H1 (cell line): ENCODE results near the gene LRRC42. TPM values are rescaled to one million over a fixed set of nuclear protein-coding genes. Genes with fewer than 3 reads are reported as not detected.

Experiments used
- CTCF ChIA-PET: fragments of 300-600 bp; sonication (Branson Sonifier 250); formaldehyde crosslinking; loops from one replicate; lab custom pipeline; 2021; ENCODE audit not compliant: partially characterized antibody; lab: Charles Lee
- POLR2A ChIA-PET: fragments of 300-600 bp; sonication (Branson Sonifier 250); formaldehyde crosslinking; loops from one replicate; lab custom pipeline; 2021; ENCODE audit warnings: inconsistent platforms; ENCODE audit not compliant: partially characterized antibody; lab: Charles Lee
- DNase-seq, 2 experiments: peaks; one replicate each; pipeline versions ENCODE4 v3.0.0 to v3.0.0-alpha.2; 2010 to 2022; ENCODE audit warnings: low spot score in 2 of 2, low read depth in 1 of 2, mixed read lengths in 1 of 2
- FAIRE-seq: peaks from 2 replicates; lab custom pipeline; 2011; peaks lifted over from hg19 to GRCh38; lab: Jason Lieb, UNC
- H2AFZ ChIP-seq: 2 replicates; pipeline ENCODE4 v1.8.1; 2012; ENCODE audit warnings: low read length, inconsistent platforms
- H2AK5ac ChIP-seq: 2 replicates; pipeline ENCODE4 v1.6.1; 2013; ENCODE audit warnings: low read depth, low read length
- H2BK120ac ChIP-seq: replicated peaks from 2 replicates; pipeline ENCODE3; 2013; ENCODE audit warnings: low read depth, low read length, inconsistent platforms
- H2BK12ac ChIP-seq: 2 replicates; pipeline ENCODE4 v1.6.1; 2013; ENCODE audit warnings: low read depth, low read length
- H2BK15ac ChIP-seq: 2 replicates; pipeline ENCODE4 v1.6.1; 2013; ENCODE audit warnings: low read length
- H2BK20ac ChIP-seq: 2 replicates; pipeline ENCODE4 v1.6.1; 2013; ENCODE audit warnings: low read length
- H2BK5ac ChIP-seq: 2 replicates; pipeline ENCODE4 v1.6.1; 2013; ENCODE audit warnings: low read depth, low read length
- H3K14ac ChIP-seq: 2 replicates; pipeline ENCODE4 v1.6.1; 2013; ENCODE audit warnings: inconsistent platforms; ENCODE audit not compliant: insufficient read length
- H3K18ac ChIP-seq: 2 replicates; pipeline ENCODE4 v1.6.1; 2013; ENCODE audit warnings: low read length; ENCODE audit errors: extremely low read depth
- H3K23ac ChIP-seq: 2 replicates; pipeline ENCODE4 v1.6.1; 2013; ENCODE audit warnings: inconsistent platforms; ENCODE audit not compliant: insufficient read length
- H3K23me2 ChIP-seq: 2 replicates; pipeline ENCODE4 v1.6.1; 2013; ENCODE audit warnings: low read depth, low read length
- H3K27ac ChIP-seq: 2 replicates; pipeline ENCODE4 v1.6.1; 2011; ENCODE audit warnings: low read depth, low read length, inconsistent platforms
- H3K27me3 ChIP-seq, 4 experiments: replicated peaks in 1 of 4; 1 replicate in 1 of 4; 2 replicates in 3 of 4; pipeline versions ENCODE4 v1.6.1 to v1.8.1; 2011 to 2013; ENCODE audit warnings: low read length in 3 of 4, mild to moderate bottlenecking in 3 of 4, inconsistent platforms in 2 of 4, mixed read lengths in 2 of 4, moderate library complexity in 1 of 4; ENCODE audit not compliant: control insufficient read depth in 3 of 4, insufficient read depth in 3 of 4; ENCODE audit errors: extremely low read depth in 1 of 4
- H3K36me3 ChIP-seq, 4 experiments: 2 replicates each; pipeline versions ENCODE4 v1.6.1 to v1.8.1; 2011 to 2013; ENCODE audit warnings: mild to moderate bottlenecking in 4 of 4, low read length in 3 of 4, moderate library complexity in 2 of 4, control low read depth in 1 of 4, inconsistent platforms in 1 of 4; ENCODE audit not compliant: insufficient read depth in 4 of 4, control insufficient read depth in 2 of 4
- H3K4ac ChIP-seq: replicated peaks from 2 replicates; pipeline ENCODE3; 2013; ENCODE audit warnings: low read length, low read depth, mixed read lengths, inconsistent platforms; ENCODE audit not compliant: insufficient read length
- H3K4me1 ChIP-seq, 4 experiments: replicated peaks in 1 of 4; 1 replicate in 1 of 4; 2 replicates in 3 of 4; pipeline versions ENCODE4 v1.6.1 to v1.8.1; 2011 to 2013; ENCODE audit warnings: low read length in 3 of 4, inconsistent platforms in 2 of 4, mixed read lengths in 1 of 4; ENCODE audit not compliant: insufficient read depth in 4 of 4, control insufficient read depth in 3 of 4
- H3K4me2 ChIP-seq, 2 experiments: 2 replicates each; pipeline versions ENCODE4 v1.6.1 to v1.8.1; 2011 to 2013; ENCODE audit warnings: low read depth in 2 of 2, low read length in 2 of 2, control low read depth in 1 of 2, inconsistent platforms in 1 of 2, mild to moderate bottlenecking in 1 of 2; ENCODE audit not compliant: insufficient read depth in 1 of 2
- H3K4me3 ChIP-seq, 4 experiments: fragments of 200-600, 300-600 bp in 1 of 4; sonication (generic), shearing (Covaris generic), sonication (Bioruptor Twin) in 1 of 4; 2 replicates each; pipeline versions ENCODE4 v1.5.1 to v1.8.1; 2011 to 2016; ENCODE audit warnings: low read length in 4 of 4, low read depth in 3 of 4, control low read depth in 2 of 4, inconsistent platforms in 2 of 4, mild to moderate bottlenecking in 2 of 4, mixed read lengths in 1 of 4, moderate library complexity in 1 of 4; ENCODE audit not compliant: insufficient read depth in 2 of 4; ENCODE audit errors: extremely low read depth in 1 of 4
- H3K56ac ChIP-seq: replicated peaks from 2 replicates; pipeline ENCODE3; 2013; ENCODE audit warnings: low read depth, mild to moderate bottlenecking, mixed read lengths, low read length, inconsistent platforms; ENCODE audit not compliant: insufficient read length
- H3K79me1 ChIP-seq: 2 replicates; pipeline ENCODE4 v1.6.1; 2013; ENCODE audit warnings: low read depth, low read length, control low read depth
- H3K79me2 ChIP-seq, 2 experiments: 2 replicates each; pipeline versions ENCODE4 v1.6.1 to v1.8.1; 2012 to 2013; ENCODE audit warnings: low read length in 2 of 2, mild to moderate bottlenecking in 2 of 2, inconsistent platforms in 1 of 2; ENCODE audit not compliant: insufficient read depth in 2 of 2, control insufficient read depth in 1 of 2
- H3K9ac ChIP-seq, 4 experiments: replicated peaks in 1 of 4; 1 replicate in 1 of 4; 2 replicates in 3 of 4; pipeline versions ENCODE4 v1.6.1 to v1.8.1; 2011 to 2013; ENCODE audit warnings: low read depth in 3 of 4, low read length in 3 of 4, control low read depth in 2 of 4, mild to moderate bottlenecking in 2 of 4, moderate library complexity in 2 of 4, inconsistent platforms in 1 of 4; ENCODE audit errors: extremely low read depth in 1 of 4
- H3K9me3 ChIP-seq, 2 experiments: 2 replicates each; pipeline versions ENCODE4 v1.6.1 to v1.8.1; 2012 to 2013; ENCODE audit warnings: mild to moderate bottlenecking in 2 of 2, moderate library complexity in 2 of 2, control low read depth in 1 of 2, inconsistent platforms in 1 of 2, low read depth in 1 of 2, low read length in 1 of 2, mixed read lengths in 1 of 2; ENCODE audit not compliant: insufficient read depth in 2 of 2
- H4K20me1 ChIP-seq, 2 experiments: replicated peaks in 1 of 2; 2 replicates each; pipeline versions ENCODE3 to v1.8.1; 2011 to 2013; ENCODE audit warnings: inconsistent platforms in 2 of 2, low read length in 2 of 2, mild to moderate bottlenecking in 1 of 2; ENCODE audit not compliant: insufficient read depth in 2 of 2, control insufficient read depth in 1 of 2
- H4K5ac ChIP-seq: 2 replicates; pipeline ENCODE4 v1.6.1; 2013; ENCODE audit warnings: low read length, low read depth, mixed read lengths, inconsistent platforms; ENCODE audit not compliant: insufficient read length
- H4K8ac ChIP-seq: 2 replicates; pipeline ENCODE4 v1.8.0; 2013; ENCODE audit warnings: mild to moderate bottlenecking, moderate library complexity, low read length, inconsistent platforms; ENCODE audit not compliant: insufficient read depth; ENCODE audit errors: extremely low read depth
- H4K91ac ChIP-seq: replicated peaks from 2 replicates; pipeline ENCODE3; 2013; ENCODE audit warnings: low read length, mixed read lengths, inconsistent platforms; ENCODE audit not compliant: insufficient read length
- BCL11A ChIP-seq, 2 experiments: IDR thresholded peaks; one replicate each; pipeline ENCODE4 v1.6.1; 2011; ENCODE audit warnings: low read depth in 2 of 2, low read length in 2 of 2, mild to moderate bottlenecking in 2 of 2
- GTF2F1 ChIP-seq: IDR thresholded peaks from 2 replicates; pipeline ENCODE4 v1.6.1; 2012; ENCODE audit warnings: low read depth, low read length, improper control_type of control experiment, borderline replicate concordance
- NANOG ChIP-seq: IDR thresholded peaks from 2 replicates; pipeline ENCODE4 v1.6.1; 2011; ENCODE audit warnings: low read length, low read depth, mild to moderate bottlenecking, inconsistent platforms; ENCODE audit not compliant: insufficient read depth, poor library complexity, severe bottlenecking
- SIN3A ChIP-seq, 2 experiments: IDR thresholded peaks in 1 of 2; conservative IDR thresholded peaks in 1 of 2; 2 replicates each; pipeline ENCODE4 v1.6.1; 2011 to 2012; ENCODE audit warnings: low read length in 2 of 2, improper control_type of control experiment in 1 of 2, low read depth in 1 of 2, mild to moderate bottlenecking in 1 of 2
- SRF ChIP-seq: IDR thresholded peaks from 2 replicates; pipeline ENCODE4 v1.6.1; 2011; ENCODE audit warnings: mild to moderate bottlenecking, low read depth, low read length, moderate library complexity
- SUZ12 ChIP-seq: fragments of 200-600 bp; sonication (generic); IDR thresholded peaks from 2 replicates; pipeline ENCODE4 v1.6.1; 2012; ENCODE audit warnings: mild to moderate bottlenecking, inconsistent platforms, low read length, moderate library complexity, mixed read lengths
- TAF7 ChIP-seq: optimal IDR thresholded peaks from 2 replicates; pipeline ENCODE3; 2011; ENCODE audit warnings: low read depth, mild to moderate bottlenecking, inconsistent platforms, low read length, moderate library complexity, borderline replicate concordance
- TBP ChIP-seq: IDR thresholded peaks from 2 replicates; pipeline ENCODE4 v1.6.1; 2011; ENCODE audit warnings: low read depth, low read length, improper control_type of control experiment
- WGBS, 2 experiments: shearing (Covaris generic) in 1 of 2; methylation state at CpG; one replicate each; pipeline versions ENCODE4 v1.1.6 to v1.1.7; 2013 to 2015; ENCODE audit warnings: low lambda C conversion rate in 2 of 2, mixed read lengths in 2 of 2, inconsistent platforms in 1 of 2, low coverage in 1 of 2, missing lambda C conversion rate in 1 of 2; ENCODE audit not compliant: insufficient replicate concordance in 2 of 2, insufficient coverage in 1 of 2, insufficient read length in 1 of 2; ENCODE audit errors: extremely low coverage in 1 of 2, missing lambda C conversion rate in 1 of 2; 5-methylcytosine and 5-hydroxymethylcytosine counted together
- polyA plus RNA-seq, 7 experiments: library from polyadenylated mRNA; depleted of rRNA in 3 of 7; stranded (reverse) in 5 of 7; unstranded in 2 of 7; fragments of >200 nt in 5 of 7; fragments of 200-250 nt in 2 of 7; gene quantifications; 1 replicate in 5 of 7; 2 replicates in 1 of 7; 4 replicates in 1 of 7; pipeline versions ENCODE4 v1.2.1 to v1.2.3, GENCODE V29; 2011 to 2013; ENCODE audit warnings: missing spikeins in 2 of 7, mixed read lengths in 2 of 7
- total RNA-seq: library from RNA; stranded (reverse); fragmentation: NEBNext Ultra II Directional; extraction: Animal tissue kit (Norgen Biotek cat#: 25700); gene quantifications from 2 replicates; pipeline ENCODE4 v1.2.1, GENCODE V29; 2021

LRRC42 gene
- total and polyA plus RNA-seq, 2 of the 8 experiments (the other 6 are each of a cell fraction or from before 2014, with no cell fraction given), result 38.2 to 54.1 TPM

GRCh38 chr1:54010415-54011117 is 64.4 kb downstream of the LRRC42 start:
- Histone ChIP-seq H2AFZ (no peak overlapping the region), H2BK15ac (0 out of 2 replicates have a peak overlapping the region, but pooled peaks have one; percentile 29), H3K23ac (no peak overlapping the region), H2BK5ac (no peak overlapping the region), H3K56ac (no peak overlapping the region), H3K9me3 (no peaks in the 10 kb centered on the region), H3K79me2 (no peaks in the 10 kb centered on the region), H3K36me3 (no peaks in the 10 kb centered on the region), H3K27ac (no peak overlapping the region), H3K23me2 (no peaks in the 10 kb centered on the region; the same call in 1 of the 2 replicates), H2BK20ac (no peak overlapping the region), H3K27me3 (no peaks in the 10 kb centered on the region), H2AK5ac (no peak overlapping the region), H4K8ac (no peak overlapping the region), H4K91ac (no peak overlapping the region), H4K20me1 (no peaks in the 10 kb centered on the region), H3K4me2 (no peak overlapping the region), H3K4me3 (no peak overlapping the region), H4K5ac (no peak overlapping the region), H3K18ac (no peak overlapping the region; the same call in 1 of the 2 replicates), H2BK120ac (no peak overlapping the region), H3K79me1 (no peaks in the 10 kb centered on the region), H3K4ac (no peak overlapping the region), H2BK12ac (no peak overlapping the region), H3K14ac (no peak overlapping the region), H3K4me1 (peaks cover 0 to 3% (median 0%) of the 10 kb centered on the region in 4 experiments; a peak in 1 of 7 replicates), H3K9ac (no peak overlapping the region)
- CTCF ChIA-PET, result interaction anchor here (0.6 to 2.4 kb wide), 5 partner anchors 18 to 1056 kb away, joined by 3 to 8 read pairs (median 3); no protein-coding TSS in a partner anchor
- POLR2A ChIA-PET, result no interaction called here
- no peak for TF ChIP-seq BCL11A (IDR thresholded peaks at IDR 0.05; ENCODE audit: low read depth in 2 of 2, low read length in 2 of 2)
- TF ChIP-seq TBP, result no peak
- no peak for TF ChIP-seq NANOG
- TF ChIP-seq GTF2F1, result no peak
- TF ChIP-seq TAF7, result no peak
- no peak for TF ChIP-seq SUZ12
- no peak for TF ChIP-seq SIN3A (conservative IDR thresholded peaks at IDR 0.05 in 1 of 2, IDR thresholded peaks at IDR 0.05 in 1 of 2; ENCODE audit: low read depth in 1 of 2, low read length in 2 of 2)
- no peak for TF ChIP-seq SRF
- DNase-seq (peak in 1 of 2 experiments; percentile 26), FAIRE-seq (no peak)
- 83% methylated on average over 5 of the region's 5 CpGs; no CpG with 5 or more reads in 1 of the 2 experiments for WGBS, 2 experiments
